A673 (cell line): ENCODE results near the gene UBALD1.

Source experiments
- CTCF ChIP-seq: fragments of 300-800, 200-600 bp; sonication (generic); conservative IDR thresholded peaks from 2 replicates; pipeline ENCODE4 v1.5.1; 2017; ENCODE audit warnings: low read depth, mild to moderate bottlenecking, antibody characterized with exemption, low read length, moderate library complexity, mixed read lengths
- EZH2 ChIP-seq: fragments of 200-600 bp; sonication (generic); IDR thresholded peaks from 2 replicates; pipeline ENCODE4 v1.6.1; 2017; ENCODE audit warnings: borderline replicate concordance, low read depth, mild to moderate bottlenecking, mixed read lengths, antibody characterized with exemption, low read length; ENCODE audit not compliant: poor library complexity, severe bottlenecking

- no peak for TF ChIP-seq CTCF
- TF ChIP-seq EZH2, result no peak
Measured at GRCh38 chr16:4608704-4608980, 6.0 kb downstream of the UBALD1 start.
